Stimulated activated CD4-positive, alpha-beta T cell treated with anti-CD3 and anti-CD28 coated beads, Interleukin-12 subunit alpha, Interleukin-12 subunit beta, amount 100 ng/mL, for 48 hours (primary cell): ENCODE results near the gene MYPOP.

ENCODE experiments used
- DNase-seq, 3 donors: peaks; one replicate each; pipeline ENCODE4 v3.0.0-alpha.2; 2020; ENCODE audit warnings: low read depth in 2 of 3, low spot score in 1 of 3

The MYPOP gene

GRCh38 chr19:45865269-45865948, 37.0 kb downstream of the MYPOP start:
- DNase-seq: no peak

GRCh38 chr19:45864629-45865082, 37.8 kb downstream of the MYPOP start:
- DNase-seq: no peak

DNA sequence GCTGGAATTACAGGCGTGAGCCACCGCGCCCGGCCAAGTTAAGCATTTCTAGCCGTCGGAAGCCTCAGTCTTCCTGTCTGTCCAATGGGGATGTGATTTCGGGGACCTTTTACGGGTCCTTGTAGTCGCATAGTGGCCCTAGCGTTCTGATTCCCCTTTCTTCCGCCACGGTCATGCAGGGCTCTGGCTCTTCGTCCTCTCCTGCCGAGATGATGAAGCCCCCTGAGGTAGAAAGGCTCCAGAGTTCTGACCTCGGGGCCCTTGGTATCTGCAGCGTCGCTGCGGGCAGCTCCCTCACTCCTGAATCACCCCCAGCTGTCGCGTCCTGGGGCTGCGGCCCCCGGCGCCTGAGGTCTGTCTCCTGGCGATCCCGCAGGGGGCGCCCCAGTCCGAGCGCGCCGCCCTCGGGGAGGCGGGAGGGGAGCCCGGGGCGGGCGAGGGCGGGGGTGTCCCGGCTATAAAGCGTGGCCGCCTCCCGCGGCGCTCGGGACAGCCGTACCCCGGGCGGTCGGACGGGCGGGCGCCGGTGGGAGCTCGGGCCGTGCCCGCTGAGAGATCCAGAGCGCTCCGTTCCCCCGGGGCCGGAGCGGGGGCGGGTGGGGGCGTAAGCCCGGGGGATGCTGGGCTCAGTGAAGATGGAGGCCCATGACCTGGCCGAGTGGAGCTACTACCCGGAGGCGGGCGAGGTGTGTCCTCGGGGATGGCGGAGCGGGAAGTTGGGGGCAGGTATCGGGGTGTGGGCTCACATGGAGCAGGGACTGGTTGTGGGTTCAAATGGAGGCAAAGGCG, 38.4 kb downstream of the MYPOP start, which contains the start of gene FOXA3:
Gene FOXA3 (plus strand): TSS at position 487 of the 789 bp plus-strand sequence. CDS start 131 bp downstream, at position 618.
- peak in 1 of 3 donors; percentile 56 for DNase-seq

- DNase-seq: no peak
Measured at GRCh38 chr19:45863335-45863839, 39.0 kb downstream of the MYPOP start.

DNA sequence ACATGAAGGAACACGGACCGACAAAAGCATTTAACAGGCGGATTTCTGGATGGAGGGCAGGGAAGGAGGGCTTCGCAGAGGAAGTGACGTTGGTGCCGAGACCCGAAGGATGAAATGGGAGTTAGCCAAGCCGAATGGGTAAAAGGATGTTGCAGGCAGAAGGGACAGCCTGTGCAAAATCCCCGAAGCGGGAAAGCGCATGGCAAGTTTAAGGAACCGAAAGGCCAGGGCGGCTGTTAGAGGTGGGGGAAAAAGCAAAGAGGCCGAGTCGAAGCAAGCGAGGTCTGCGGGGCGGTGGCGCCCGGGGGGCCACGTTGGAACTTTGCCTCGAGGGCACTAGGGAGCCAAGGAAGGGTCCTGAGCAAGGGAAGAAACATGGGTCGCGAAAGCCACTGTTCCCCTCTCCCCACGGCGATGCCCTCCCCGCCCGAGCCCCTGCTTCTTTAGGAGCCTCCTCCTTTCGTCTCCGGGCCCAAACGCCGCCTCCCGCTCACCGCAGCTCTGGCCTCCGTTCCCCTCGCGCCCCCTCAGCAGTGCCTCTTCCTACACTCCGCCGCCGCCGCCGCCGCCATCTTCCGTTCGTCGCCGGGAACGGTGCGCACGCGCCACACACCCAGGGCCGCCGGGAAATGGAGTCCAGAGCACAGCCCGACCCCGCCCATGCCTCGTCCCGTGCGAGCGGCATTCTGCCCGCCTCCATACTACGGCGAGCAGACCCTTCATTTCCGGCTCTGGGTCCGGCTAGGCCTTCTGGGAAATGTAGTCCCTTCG, 39.7 kb downstream of the MYPOP start, which contains the start of gene SYMPK:
Gene SYMPK (minus strand): TSS at position 584 of the 771 bp plus-strand sequence. CDS start 8,652 bp downstream, outside the sequence.
- peak; percentile 97 to 99 (median 99) for DNase-seq

- no peak for DNase-seq
Measured at GRCh38 chr19:45862271-45862563, 40.2 kb downstream of the MYPOP start.

- no peak for DNase-seq
Measured at GRCh38 chr19:45860359-45861259, 41.8 kb downstream of the MYPOP start.

DNA sequence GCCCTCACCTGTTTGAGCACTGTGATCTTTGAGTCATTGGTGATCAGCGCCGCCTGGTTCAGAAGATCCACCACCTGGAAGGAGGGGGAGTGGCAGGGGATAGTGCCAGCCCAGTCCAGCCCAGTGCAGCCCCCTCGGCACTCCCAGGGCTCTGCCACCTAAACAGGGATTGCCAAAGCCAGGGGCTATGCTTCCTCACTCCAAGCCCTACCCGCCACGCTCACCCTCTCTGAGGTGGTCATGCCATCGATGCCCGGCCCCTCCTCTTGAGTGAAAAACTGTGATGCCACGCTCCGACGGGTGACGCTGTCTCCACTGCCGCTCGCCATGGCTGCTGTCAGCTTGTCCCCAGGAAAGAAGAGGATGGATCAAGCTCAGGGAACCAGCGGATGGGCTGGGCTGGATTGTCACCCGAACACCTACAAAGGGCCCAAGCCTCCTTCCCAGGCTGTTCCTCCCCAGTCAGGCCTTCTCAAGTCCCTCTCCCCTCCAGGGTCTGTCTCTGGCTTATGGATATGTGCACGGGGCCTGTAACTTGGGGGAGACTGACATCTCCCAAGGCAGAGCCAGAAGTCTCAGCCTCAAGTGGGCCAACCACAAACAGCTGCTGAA, 48.1 kb downstream of the MYPOP start:
- DNase-seq: no peak

GRCh38 chr19:45852983-45853382, 49.4 kb downstream of the MYPOP start:
- DNase-seq: no peak

GRCh38 chr19:45852145-45852750, 50.2 kb downstream of the MYPOP start:
- DNase-seq: no peak

DNA sequence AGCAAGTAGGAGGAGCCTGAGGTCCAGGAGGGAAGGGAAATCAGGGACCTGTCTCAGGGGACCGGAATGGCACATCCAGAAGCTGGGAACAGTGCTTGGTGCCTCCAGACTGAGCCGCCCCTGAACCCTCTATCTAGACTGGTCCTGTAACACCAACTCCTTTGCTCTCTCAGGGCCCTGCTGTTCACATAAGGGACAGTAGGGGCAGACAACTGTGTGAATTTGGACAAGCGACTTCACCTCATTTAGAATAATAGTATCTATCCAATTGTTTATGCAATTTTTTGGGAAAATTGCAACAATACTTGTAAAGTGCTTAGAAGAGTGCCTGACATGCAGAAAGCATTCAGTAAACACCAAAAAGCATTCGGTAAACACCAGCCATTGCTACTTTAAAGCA, 53.5 kb downstream of the MYPOP start:
- DNase-seq: no peak

GRCh38 chr19:45847663-45848062, 54.8 kb downstream of the MYPOP start:
- DNase-seq: no peak

- no peak for DNase-seq
Measured at GRCh38 chr19:45842198-45842597, 60.2 kb downstream of the MYPOP start.
